GM10266 (cell line): ENCODE measurements around the gene FAM151A.

ENCODE experiments used
- DNase-seq: peaks from one replicate; pipeline ENCODE4 v3.0.0; 2012; ENCODE audit errors: extremely low spot score
- CTCF ChIP-seq: IDR thresholded peaks from 2 replicates; pipeline ENCODE4 v1.5.1; 2012; ENCODE audit warnings: mild to moderate bottlenecking, low read depth; ENCODE audit not compliant: control insufficient read depth, insufficient read depth; ENCODE audit errors: missing control alignments

The FAM151A gene

GRCh38 chr1:54583307-54583686 lies 40.0 kb downstream of the FAM151A start:
- DNase-seq, result no peak
- TF ChIP-seq CTCF, result no peak

- DNase-seq, result no peak
- TF ChIP-seq CTCF, result no peak
Measured at GRCh38 chr1:54582566-54583306, 40.6 kb downstream of the FAM151A start.

- no peak for TF ChIP-seq CTCF
- DNase-seq, result no peak
Measured at GRCh38 chr1:54581621-54582035, 41.7 kb downstream of the FAM151A start.

- TF ChIP-seq CTCF, result no peak
- no peak for DNase-seq
Measured at GRCh38 chr1:54580856-54581550, 42.3 kb downstream of the FAM151A start.

- no peak for TF ChIP-seq CTCF
- no peak for DNase-seq
Measured at GRCh38 chr1:54579337-54579781, 44.0 kb downstream of the FAM151A start.

- DNase-seq, result no peak
Measured at GRCh38 chr1:54577612-54578011, 45.7 kb downstream of the FAM151A start.

More at GRCh38 chr1:54577612-54578011, 45.7 kb downstream of the FAM151A start:
- no peak for TF ChIP-seq CTCF
